HG03439 (cell line): ENCODE measurements around the gene MAPKAP1.

ENCODE experiments used
- ATAC-seq: cut with Tn5 transposase; IDR thresholded peaks from one replicate; pipeline ENCODE4 v1.9.1; 2021; ENCODE audit warnings: mild to moderate bottlenecking, moderate library complexity; ENCODE audit not compliant: unreplicated experiment

The MAPKAP1 gene

GRCh38 chr9:125646217-125646616, 60.8 kb downstream of the MAPKAP1 start:
- no peak for ATAC-seq

GRCh38 chr9:125644819-125645507, 62.0 kb downstream of the MAPKAP1 start:
- no peak for ATAC-seq

GRCh38 chr9:125642311-125642710, 64.7 kb downstream of the MAPKAP1 start:
- no peak for ATAC-seq

GRCh38 chr9:125639057-125639456, 68.0 kb downstream of the MAPKAP1 start:
- ATAC-seq = no peak

GRCh38 chr9:125638239-125639045, 68.6 kb downstream of the MAPKAP1 start:
- no peak for ATAC-seq

GRCh38 chr9:125637241-125637640, 69.8 kb downstream of the MAPKAP1 start:
- no peak for ATAC-seq

- ATAC-seq = no peak
These were observed 71.1 kb downstream of the MAPKAP1 start for GRCh38 chr9:125635888-125636287.

- ATAC-seq = no peak
These were observed 72.8 kb downstream of the MAPKAP1 start for GRCh38 chr9:125634040-125634717.

- ATAC-seq = no peak
These were observed 73.8 kb downstream of the MAPKAP1 start for GRCh38 chr9:125633116-125633745.

GRCh38 chr9:125632321-125633115, 74.5 kb downstream of the MAPKAP1 start:
- ATAC-seq = peak; percentile 59

- ATAC-seq = no peak
These were observed 75.5 kb downstream of the MAPKAP1 start for GRCh38 chr9:125631391-125632085.

- ATAC-seq = no peak
These were observed 76.6 kb downstream of the MAPKAP1 start for GRCh38 chr9:125630436-125630835.

- no peak for ATAC-seq
These were observed 77.6 kb downstream of the MAPKAP1 start for GRCh38 chr9:125629446-125629845.

GRCh38 chr9:125626187-125626586, 80.8 kb downstream of the MAPKAP1 start:
- no peak for ATAC-seq

- ATAC-seq = no peak
These were observed 85.8 kb downstream of the MAPKAP1 start for GRCh38 chr9:125621170-125621569.

- no peak for ATAC-seq
These were observed 86.8 kb downstream of the MAPKAP1 start for GRCh38 chr9:125620216-125620615.

GRCh38 chr9:125617087-125617486, 89.9 kb downstream of the MAPKAP1 start:
- no peak for ATAC-seq

- no peak for ATAC-seq
These were observed 93.9 kb downstream of the MAPKAP1 start for GRCh38 chr9:125613141-125613540.

GRCh38 chr9:125612616-125613015, 94.4 kb downstream of the MAPKAP1 start:
- no peak for ATAC-seq
